Right lobe of liver (tissue), 6 donors: ENCODE measurements around the gene CTPS1. TPM values are rescaled to one million over a fixed set of nuclear protein-coding genes. Genes with fewer than 3 reads are reported as not detected.

Experiments
- ATAC-seq, 4 donors: fragments of 200-7000 bp; cut with Tn5 transposase; one replicate each; pipeline ENCODE4 v1.9.1; 2020; ENCODE audit warnings: mild to moderate bottlenecking in 4 of 4, moderate library complexity in 4 of 4
- DNase-seq, 3 donors: peaks; one replicate each; pipeline ENCODE4 v3.0.0-alpha.2; 2020
- H3K27ac ChIP-seq, 3 donors: fragments of 200-600 bp; one replicate each; pipeline ENCODE4 v1.8.0; 2022
- H3K27me3 ChIP-seq, 2 donors: fragments of 200-600 bp; one replicate each; pipeline ENCODE4 v1.8.0; 2022
- H3K36me3 ChIP-seq, 4 donors: fragments of 200-600 bp; sonication (generic) in 1 of 4; one replicate each; pipeline versions ENCODE4 v1.5.1 to v1.8.0; 2017 to 2022; ENCODE audit warnings: control low read depth in 1 of 4
- H3K4me1 ChIP-seq, 4 donors: fragments of 200-600 bp; sonication (generic) in 1 of 4; one replicate each; pipeline versions ENCODE4 v1.5.1 to v1.8.0; 2017 to 2022; ENCODE audit warnings: control low read depth in 1 of 4
- H3K4me3 ChIP-seq, 3 donors: fragments of 200-600 bp; one replicate each; pipeline ENCODE4 v1.8.0; 2022
- H3K9me3 ChIP-seq, 4 donors: fragments of 200-600 bp; sonication (generic) in 1 of 4; one replicate each; pipeline versions ENCODE4 v1.5.1 to v1.8.0; 2017 to 2022; ENCODE audit warnings: control low read depth in 1 of 4
- CTCF ChIP-seq, 4 donors: fragments of 200-600 bp in 3 of 4; fragments of 450-650 bp in 1 of 4; IDR thresholded peaks; one replicate each; pipeline versions ENCODE4 v1.5.1 to v1.8.0; 2016 to 2022; ENCODE audit warnings: antibody characterized with exemption in 4 of 4, mild to moderate bottlenecking in 2 of 4
- POLR2A ChIP-seq: fragments of 450-650 bp; IDR thresholded peaks from one replicate; pipeline ENCODE4 v1.6.1; 2017; ENCODE audit warnings: antibody characterized with exemption, mild to moderate bottlenecking
- WGBS: methylation state at CpG from one replicate; pipeline ENCODE4 v1.1.6; 2018; ENCODE audit warnings: low coverage, low lambda C conversion rate; ENCODE audit not compliant: insufficient coverage; ENCODE audit errors: missing lambda C conversion rate; 5-methylcytosine and 5-hydroxymethylcytosine counted together
- intact Hi-C, 2 donors: fragments of 100-400 bp; cut with DNase I; formaldehyde crosslinking; loops; one replicate each; pipeline versions ENCODE4 v1.11.2 to v1.14.1; 2022
- total RNA-seq, 6 experiments: library from RNA; depleted of rRNA in 2 of 6; stranded (reverse); fragments of >200 nt in 2 of 6; fragmentation: NEBNext Ultra II Directional in 3 of 6; extraction: Animal tissue kit (Norgen Biotek cat#: 25700) in 3 of 6; gene quantifications; one replicate each; pipeline versions ENCODE4 v1.1.0 to v1.2.4, GENCODE V29; 2016 to 2023
- donor health status: DM: no; HTN: yes; CAD: no.
- donor health status: DM: no; HTN: no; CAD: no.
- donor health status: DM: no; HTN: no; CAD: no.
- donor health status: DM: no; HTN: yes; CAD: no.
- donor health status: DM: no; HTN: yes; CAD: no.

CTPS1 gene
- total RNA-seq, 6 experiments from 2014 or later, result 13.1 to 48.0 (median 42.2) TPM

GRCh38 chr1:40936931-40937339 is 42.6 kb upstream of the CTPS1 start:
- intact Hi-C loops, result no loop called here
- Histone ChIP-seq H3K9me3 (no peaks in the 10 kb centered on the region), H3K4me3 (no peak overlapping the region), H3K27ac (no peak overlapping the region), H3K36me3 (no peaks in the 10 kb centered on the region), H3K27me3 (no peaks in the 10 kb centered on the region), H3K4me1 (peaks cover 0 to 20% (median 4%) of the 10 kb centered on the region in 4 donors)
- TF ChIP-seq POLR2A (no peak), CTCF (IDR thresholded peaks at IDR 0.05) (no peak)
- peak in 1 of 4 donors; percentile 13 for ATAC-seq
- DNase-seq, result no peak
- 67% methylated on average over 5 of the region's 5 CpGs for WGBS

- no peak for DNase-seq
- WGBS, result 94% methylated on average over 5 of the region's 6 CpGs
- intact Hi-C loops, result no loop called here
Observed at GRCh38 chr1:40938393-40938792, 41.1 kb upstream of the CTPS1 start.

GRCh38 chr1:40939320-40940059 is 40.0 kb upstream of the CTPS1 start:
- H3K27me3 ChIP-seq, result no peaks in the 10 kb centered on the region
- no peaks in the 10 kb centered on the region for H3K36me3 ChIP-seq
- no peaks in the 10 kb centered on the region for H3K9me3 ChIP-seq
- intact Hi-C loops, result no loop called here
- no peak overlapping the region for H3K4me3 ChIP-seq
- peak; percentile 59 to 80 (median 80) for DNase-seq
- peak; percentile 88 to 95 (median 94) for ATAC-seq
- 32% methylated on average over 7 of the region's 12 CpGs for WGBS
- peaks cover 0 to 30% (median 9%) of the 10 kb centered on the region in 4 donors for H3K4me1 ChIP-seq
- TF ChIP-seq CTCF (IDR thresholded peaks at IDR 0.05), result no peak
- peak; percentile 58 for TF ChIP-seq POLR2A
- peak overlapping the region in 2 of 3 donors; percentile 23 to 57 for H3K27ac ChIP-seq

More at GRCh38 chr1:40938393-40938792, 41.1 kb upstream of the CTPS1 start:
- Histone ChIP-seq H3K27me3 (no peaks in the 10 kb centered on the region), H3K36me3 (no peaks in the 10 kb centered on the region), H3K27ac (no peak overlapping the region), H3K4me3 (no peak overlapping the region), H3K4me1 (peaks cover 0 to 20% (median 4%) of the 10 kb centered on the region in 4 donors), H3K9me3 (no peaks in the 10 kb centered on the region)
- TF ChIP-seq POLR2A (no peak), CTCF (IDR thresholded peaks at IDR 0.05) (no peak)
- no peak for ATAC-seq

- no peak overlapping the region for H3K4me3 ChIP-seq
- peak; percentile 22 for TF ChIP-seq POLR2A
- TF ChIP-seq CTCF (IDR thresholded peaks at IDR 0.05), result peak; percentile 17 to 33 (median 22)
- 16% methylated on average over 7 of the region's 7 CpGs for WGBS
- H3K9me3 ChIP-seq, result no peaks in the 10 kb centered on the region
- H3K36me3 ChIP-seq, result no peaks in the 10 kb centered on the region
- H3K27me3 ChIP-seq, result no peaks in the 10 kb centered on the region
- intact Hi-C loops, result no loop called here
- DNase-seq, result peak; percentile 59 to 72 (median 69)
- H3K27ac ChIP-seq, result peak overlapping the region; percentile 61 to 80 (median 73)
- peak; percentile 73 to 81 (median 74) for ATAC-seq
- H3K4me1 ChIP-seq, result peaks cover 0 to 40% (median 10%) of the 10 kb centered on the region in 4 donors
Observed at GRCh38 chr1:40944326-40944725, 35.2 kb upstream of the CTPS1 start.
